ENCODE measurements around the gene EFNB1.

GRCh38 chrX:68794461-68794860 is 34.4 kb upstream of the EFNB1 start:
- TF ChIP-seq CTCF (IDR thresholded peaks at IDR 0.05) (no peak), POLR2A (IDR thresholded peaks at IDR 0.05) (no peak)

Data from ovary (tissue), 3 donors.